NCI-H2196 treated with DMSO at 0.1 percent for 48 hours (cell line): ENCODE measurements around the gene CACNA1S.

Experiments
- DNase-seq: peaks from one replicate; lab custom pipeline; 2025; ENCODE audit not compliant: unreplicated experiment; lab: John Stamatoyannopoulos, UW

The CACNA1S gene

GRCh38 chr1:201016943-201017827 is 95.0 kb downstream of the CACNA1S start:
- no peak for DNase-seq

GRCh38 chr1:201016211-201016651 is 96.0 kb downstream of the CACNA1S start:
- no peak for DNase-seq

GRCh38 chr1:201015551-201016091 is 96.6 kb downstream of the CACNA1S start:
- DNase-seq, result no peak

GRCh38 chr1:201014816-201015200 is 97.4 kb downstream of the CACNA1S start:
- no peak for DNase-seq

GRCh38 chr1:201013991-201014815 is 98.0 kb downstream of the CACNA1S start:
- DNase-seq, result no peak

GRCh38 chr1:201013031-201013485 is 99.2 kb downstream of the CACNA1S start:
- no peak for DNase-seq

GRCh38 chr1:201011616-201012015 is 100.6 kb downstream of the CACNA1S start:
- DNase-seq, result no peak

GRCh38 chr1:201009962-201010645 is 102.1 kb downstream of the CACNA1S start:
- no peak for DNase-seq

GRCh38 chr1:201008666-201009360 is 103.4 kb downstream of the CACNA1S start:
- no peak for DNase-seq

- DNase-seq, result no peak
Observed at GRCh38 chr1:201007481-201007880, 104.7 kb downstream of the CACNA1S start.

GRCh38 chr1:201006450-201006849 is 105.8 kb downstream of the CACNA1S start:
- no peak for DNase-seq

GRCh38 chr1:201004732-201005131 is 107.5 kb downstream of the CACNA1S start:
- no peak for DNase-seq

- DNase-seq, result no peak
Observed at GRCh38 chr1:201004154-201004553, 108.1 kb downstream of the CACNA1S start.

- DNase-seq, result no peak
Observed at GRCh38 chr1:201002510-201002909, 109.7 kb downstream of the CACNA1S start.

- DNase-seq, result no peak
Observed at GRCh38 chr1:201001962-201002361, 110.3 kb downstream of the CACNA1S start.

GRCh38 chr1:201000391-201000790 is 111.8 kb downstream of the CACNA1S start:
- DNase-seq, result no peak

- no peak for DNase-seq
Observed at GRCh38 chr1:200999667-201000066, 112.6 kb downstream of the CACNA1S start.

- no peak for DNase-seq
Observed at GRCh38 chr1:200998323-200998722, 113.9 kb downstream of the CACNA1S start.

- DNase-seq, result no peak
Observed at GRCh38 chr1:200992382-200993048, 119.7 kb downstream of the CACNA1S start.

GRCh38 chr1:200991097-200991614 is 121.1 kb downstream of the CACNA1S start:
- no peak for DNase-seq
